ENCODE data around the gene FAM20C. TPM values are rescaled to one million over a fixed set of nuclear protein-coding genes. Genes with fewer than 3 reads are reported as not detected.

Gene FAM20C
- total RNA-seq, 1 donor from 2014 or later, result 58.8 TPM

DNA sequence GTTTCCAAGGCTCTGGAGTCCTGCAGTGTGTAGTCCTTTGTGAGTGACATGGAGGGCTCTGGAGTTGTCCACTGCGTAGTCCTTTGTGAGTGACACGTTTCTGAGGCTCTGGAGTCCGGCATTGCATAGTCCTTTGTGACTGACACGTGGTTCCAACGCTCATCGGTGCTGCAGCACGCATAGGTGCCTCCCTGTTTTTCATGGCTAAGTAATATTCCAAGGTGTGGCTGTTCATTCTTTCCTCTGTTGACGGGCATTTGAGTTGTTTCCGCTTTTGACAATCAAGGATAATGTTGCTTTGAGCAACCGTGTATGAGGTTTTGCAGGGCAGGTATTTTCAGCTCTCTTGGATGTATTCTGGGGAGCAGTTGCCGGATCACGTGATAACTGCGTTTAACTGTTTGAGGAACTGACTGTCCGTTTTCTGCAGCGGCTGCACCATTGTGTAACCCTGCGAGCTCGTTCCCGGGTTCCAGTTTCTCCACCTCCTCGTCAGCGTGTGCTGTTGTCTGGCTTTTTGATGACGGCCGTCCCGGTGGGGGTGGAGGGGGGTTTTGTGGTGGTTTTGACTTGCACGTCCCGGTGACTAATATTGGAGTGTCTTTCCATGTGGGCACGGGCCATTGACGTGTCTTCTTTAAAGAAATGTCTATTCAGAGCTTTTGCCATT lies 21.1 kb downstream of the FAM20C start:
- TF ChIP-seq, protein P1, sequence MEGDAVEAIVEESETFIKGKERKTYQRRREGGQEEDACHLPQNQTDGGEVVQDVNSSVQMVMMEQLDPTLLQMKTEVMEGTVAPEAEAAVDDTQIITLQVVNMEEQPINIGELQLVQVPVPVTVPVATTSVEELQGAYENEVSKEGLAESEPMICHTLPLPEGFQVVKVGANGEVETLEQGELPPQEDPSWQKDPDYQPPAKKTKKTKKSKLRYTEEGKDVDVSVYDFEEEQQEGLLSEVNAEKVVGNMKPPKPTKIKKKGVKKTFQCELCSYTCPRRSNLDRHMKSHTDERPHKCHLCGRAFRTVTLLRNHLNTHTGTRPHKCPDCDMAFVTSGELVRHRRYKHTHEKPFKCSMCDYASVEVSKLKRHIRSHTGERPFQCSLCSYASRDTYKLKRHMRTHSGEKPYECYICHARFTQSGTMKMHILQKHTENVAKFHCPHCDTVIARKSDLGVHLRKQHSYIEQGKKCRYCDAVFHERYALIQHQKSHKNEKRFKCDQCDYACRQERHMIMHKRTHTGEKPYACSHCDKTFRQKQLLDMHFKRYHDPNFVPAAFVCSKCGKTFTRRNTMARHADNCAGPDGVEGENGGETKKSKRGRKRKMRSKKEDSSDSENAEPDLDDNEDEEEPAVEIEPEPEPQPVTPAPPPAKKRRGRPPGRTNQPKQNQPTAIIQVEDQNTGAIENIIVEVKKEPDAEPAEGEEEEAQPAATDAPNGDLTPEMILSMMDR (IDR thresholded peaks at IDR 0.05), result no peak
- Histone ChIP-seq H3K9me3 (no peaks in the 10 kb centered on the region), H3K4me1 (peaks cover 7% of the 10 kb centered on the region), H3K36me3 (peaks cover 27% of the 10 kb centered on the region), H3K27me3 (no peaks in the 10 kb centered on the region), H3K27ac (no peak overlapping the region), H3K4me3 (no peak overlapping the region)
- no peak for DNase-seq
- intact Hi-C loops (cut with DNase I), result no loop called here
- peak; percentile 11 for ATAC-seq

DNA sequence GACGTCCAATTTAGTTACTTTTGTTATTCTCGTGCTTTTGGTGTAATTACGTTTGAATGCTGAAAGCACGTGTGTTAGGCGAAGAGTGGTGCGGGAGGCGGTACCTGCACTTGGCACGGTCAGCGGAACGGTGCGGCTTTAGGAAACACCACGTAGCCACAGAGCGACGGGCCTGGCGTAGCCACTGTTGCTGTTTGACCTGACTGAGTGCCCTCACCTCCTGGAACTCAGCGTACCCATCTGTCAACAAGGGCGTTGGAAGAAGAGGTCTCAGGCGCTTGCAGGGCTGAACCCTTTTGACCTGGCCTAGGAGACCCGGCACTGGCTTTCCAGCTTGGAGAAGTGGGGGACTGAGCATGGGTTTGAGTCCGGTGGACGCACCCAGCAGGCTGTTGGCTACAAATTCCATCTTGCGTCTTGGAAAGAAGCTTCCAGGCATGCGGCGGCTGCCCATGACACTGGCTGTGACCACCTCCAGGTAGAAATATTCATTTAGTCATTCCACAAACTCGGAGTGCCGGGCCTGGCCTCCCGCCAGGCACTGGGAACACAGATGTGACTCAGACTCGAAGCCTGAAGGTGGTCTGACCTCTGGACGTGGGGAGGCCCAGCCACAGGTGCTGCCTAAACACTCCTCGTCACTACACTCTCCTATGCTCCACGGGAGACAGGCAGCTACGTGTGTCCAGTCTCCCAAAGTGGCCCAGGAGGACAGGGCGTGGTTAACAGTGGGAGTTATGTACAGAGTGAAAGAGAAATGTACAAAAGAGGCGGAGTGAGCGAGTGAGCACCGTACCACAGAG lies 22.2 kb downstream of the FAM20C start:
- Histone ChIP-seq H3K4me1 (peaks cover 7% of the 10 kb centered on the region), H3K9me3 (no peaks in the 10 kb centered on the region), H3K4me3 (no peak overlapping the region), H3K27me3 (no peaks in the 10 kb centered on the region), H3K27ac (no peak overlapping the region), H3K36me3 (peaks cover 17% of the 10 kb centered on the region)
- TF ChIP-seq, protein P1 (IDR thresholded peaks at IDR 0.05), result no peak
- intact Hi-C loops (cut with DNase I), result no loop called here
- DNase-seq (no peak), ATAC-seq (peak; percentile 33)

DNA sequence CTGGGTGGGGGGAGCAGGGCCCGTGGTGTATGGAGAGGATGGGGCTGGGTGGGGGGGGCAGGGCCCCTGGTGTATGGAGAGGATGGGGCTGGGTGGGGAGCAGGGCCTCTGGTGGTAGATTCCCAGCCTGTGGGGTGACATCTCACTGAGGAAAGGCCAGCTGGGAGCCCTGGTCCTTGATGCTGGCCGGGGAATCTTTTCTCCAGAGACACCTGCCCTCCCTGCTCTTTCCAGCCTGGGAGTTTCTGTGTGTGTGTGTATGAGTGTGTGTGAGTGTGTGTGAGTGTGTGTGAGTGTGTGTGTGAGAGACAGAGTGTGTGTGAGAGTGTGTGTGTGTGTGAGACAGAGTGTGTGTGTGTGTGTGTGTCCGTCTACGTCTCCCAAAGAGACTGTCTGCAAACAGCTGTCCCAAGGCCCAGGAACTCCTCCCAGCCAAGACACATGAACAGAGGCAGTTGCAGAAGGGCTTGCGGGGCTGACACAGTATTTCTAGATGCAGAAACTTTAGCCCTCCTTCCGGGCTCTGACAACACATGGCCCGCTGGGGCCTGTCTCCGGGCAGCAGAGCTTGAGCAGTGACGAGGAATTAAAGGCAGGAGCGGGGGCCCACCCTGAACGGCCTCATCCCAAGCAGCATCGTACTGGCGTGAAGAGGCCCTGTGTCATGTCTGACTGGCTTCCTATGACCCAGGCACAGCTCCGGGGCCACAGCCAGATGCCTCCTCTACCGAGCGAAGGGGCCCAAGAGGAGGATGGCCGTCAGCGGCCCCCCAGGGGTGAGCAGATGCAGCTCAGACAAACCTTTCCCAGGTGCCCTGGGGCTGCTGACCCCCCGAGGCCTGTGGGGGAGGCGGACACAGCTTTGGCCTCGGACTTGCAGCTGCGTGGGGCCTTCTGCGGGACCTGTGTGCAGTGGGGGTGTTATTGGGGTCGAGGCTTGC lies 24.3 kb downstream of the FAM20C start:
- peaks cover 7% of the 10 kb centered on the region for H3K4me1 ChIP-seq
- H3K27ac ChIP-seq, result no peak overlapping the region
- DNase-seq (no peak), ATAC-seq (no peak)
- intact Hi-C loops (cut with DNase I), result no loop called here
- no peaks in the 10 kb centered on the region for H3K27me3 ChIP-seq
- H3K9me3 ChIP-seq, result no peaks in the 10 kb centered on the region
- no peak overlapping the region for H3K4me3 ChIP-seq
- TF ChIP-seq, protein P1 (IDR thresholded peaks at IDR 0.05), result no peak
- peaks cover 7% of the 10 kb centered on the region for H3K36me3 ChIP-seq

DNA sequence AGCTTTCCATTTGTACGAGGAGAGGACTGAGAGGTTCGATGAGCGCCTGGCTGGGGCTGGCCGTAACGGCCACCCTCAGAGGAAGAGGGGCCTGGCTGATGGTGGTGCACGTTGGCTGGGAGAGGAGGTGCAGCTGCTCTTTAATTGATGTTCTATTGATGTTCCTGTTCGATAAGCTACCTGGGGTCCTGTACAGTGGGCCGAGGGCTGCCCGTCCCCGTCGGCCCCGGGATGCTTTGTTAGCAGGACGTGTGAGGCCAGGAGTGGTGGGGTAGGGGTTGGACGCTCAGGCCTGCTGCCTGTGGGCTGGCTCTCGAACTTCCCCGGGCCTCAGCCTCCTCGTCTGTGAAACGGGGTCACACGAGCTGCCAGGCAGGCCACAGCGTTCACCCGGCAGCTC lies 25.4 kb downstream of the FAM20C start:
- intact Hi-C loops (cut with DNase I), result no loop called here
- DNase-seq, result no peak
- TF ChIP-seq, protein P1 (IDR thresholded peaks at IDR 0.05), result no peak
- peaks cover 7% of the 10 kb centered on the region for H3K4me1 ChIP-seq
- no peak overlapping the region for H3K4me3 ChIP-seq
- H3K36me3 ChIP-seq, result peaks cover 7% of the 10 kb centered on the region
- no peak overlapping the region for H3K27ac ChIP-seq
- H3K9me3 ChIP-seq, result no peaks in the 10 kb centered on the region
- H3K27me3 ChIP-seq, result no peaks in the 10 kb centered on the region
- no peak for ATAC-seq

DNA sequence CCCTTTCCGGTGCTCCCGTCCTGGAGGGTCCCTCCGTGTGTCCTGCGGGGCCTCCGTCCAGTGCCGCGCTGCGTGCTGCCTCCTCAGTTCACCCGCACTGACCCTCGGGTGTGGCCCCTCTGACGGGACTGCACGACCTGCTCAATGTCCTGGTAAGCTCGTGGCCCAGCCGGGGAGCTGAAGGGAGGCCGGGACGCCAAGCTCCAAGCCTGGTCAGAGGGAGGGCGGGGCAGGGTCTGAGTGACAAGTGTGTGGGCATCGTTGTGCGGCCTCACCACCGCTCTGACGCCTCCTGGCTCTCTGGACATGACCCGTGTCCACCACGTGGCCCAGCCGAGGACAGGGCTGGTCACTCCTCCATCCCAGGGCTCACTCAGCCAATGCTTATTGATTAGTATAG lies 25.9 kb downstream of the FAM20C start:
- Histone ChIP-seq H3K36me3 (peaks cover 7% of the 10 kb centered on the region), H3K27ac (no peak overlapping the region), H3K4me1 (peaks cover 7% of the 10 kb centered on the region), H3K4me3 (no peak overlapping the region), H3K27me3 (no peaks in the 10 kb centered on the region), H3K9me3 (no peaks in the 10 kb centered on the region)
- intact Hi-C loops (cut with DNase I), result no loop called here
- no peak for ATAC-seq
- TF ChIP-seq, protein P1 (IDR thresholded peaks at IDR 0.05), result no peak
- DNase-seq, result no peak
